SHP77 (cell line): ENCODE measurements around the gene CFDP1.

Source experiments
- DNase-seq, 2 experiments: peaks; one replicate each; lab custom pipeline; 2025; lab: John Stamatoyannopoulos, UW

The CFDP1 gene

DNA sequence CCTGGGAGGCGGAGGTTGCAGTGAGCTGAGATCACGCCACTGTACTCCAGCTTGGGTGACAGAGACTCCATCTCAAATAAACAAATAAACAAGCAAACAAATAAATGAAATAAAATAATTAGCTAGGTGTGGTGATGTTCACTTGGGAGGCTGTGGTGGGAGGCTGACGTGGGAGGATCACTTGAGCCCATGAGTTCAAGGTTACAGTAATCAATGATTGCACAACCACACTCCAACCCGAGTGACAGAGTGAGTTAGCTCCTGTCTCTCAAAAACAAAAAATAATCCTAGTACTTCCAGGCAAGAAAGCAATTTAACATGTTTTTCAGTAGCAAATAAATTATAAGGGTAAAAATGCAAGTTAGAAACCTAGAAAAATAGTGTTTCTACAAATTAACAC is 26.4 kb downstream of the CFDP1 start:
- DNase-seq: no peak

DNA sequence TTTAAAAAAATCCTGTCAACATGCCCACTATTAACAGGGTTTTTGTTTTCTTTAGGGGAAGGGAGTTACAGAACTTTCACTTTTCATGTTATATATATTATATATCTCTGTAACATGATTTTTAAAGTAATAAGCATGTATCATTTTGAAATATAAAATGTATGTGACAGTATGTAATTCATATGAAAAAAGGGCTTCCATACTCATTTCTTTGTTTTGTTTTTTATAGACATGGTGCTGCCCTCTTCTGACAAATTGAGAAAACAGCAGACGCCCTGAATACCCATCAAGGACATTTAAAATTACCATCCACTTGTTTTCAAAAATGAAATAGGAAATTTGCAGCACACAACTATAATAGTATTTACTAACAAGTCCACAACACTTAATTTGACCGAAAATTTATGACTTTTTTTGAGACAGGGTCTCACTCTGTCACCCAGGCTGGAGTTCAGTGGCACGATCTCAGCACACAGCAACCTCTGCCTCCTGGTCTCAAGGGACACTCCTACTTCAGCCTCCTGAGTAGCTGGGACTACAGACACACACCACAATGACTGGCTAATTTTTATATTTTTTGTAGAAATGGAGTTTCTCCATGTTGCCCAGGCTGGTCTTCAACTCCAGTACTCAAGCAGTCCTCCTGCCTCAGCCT is 30.4 kb downstream of the CFDP1 start:
- peak; percentile 9 to 20 for DNase-seq

DNA sequence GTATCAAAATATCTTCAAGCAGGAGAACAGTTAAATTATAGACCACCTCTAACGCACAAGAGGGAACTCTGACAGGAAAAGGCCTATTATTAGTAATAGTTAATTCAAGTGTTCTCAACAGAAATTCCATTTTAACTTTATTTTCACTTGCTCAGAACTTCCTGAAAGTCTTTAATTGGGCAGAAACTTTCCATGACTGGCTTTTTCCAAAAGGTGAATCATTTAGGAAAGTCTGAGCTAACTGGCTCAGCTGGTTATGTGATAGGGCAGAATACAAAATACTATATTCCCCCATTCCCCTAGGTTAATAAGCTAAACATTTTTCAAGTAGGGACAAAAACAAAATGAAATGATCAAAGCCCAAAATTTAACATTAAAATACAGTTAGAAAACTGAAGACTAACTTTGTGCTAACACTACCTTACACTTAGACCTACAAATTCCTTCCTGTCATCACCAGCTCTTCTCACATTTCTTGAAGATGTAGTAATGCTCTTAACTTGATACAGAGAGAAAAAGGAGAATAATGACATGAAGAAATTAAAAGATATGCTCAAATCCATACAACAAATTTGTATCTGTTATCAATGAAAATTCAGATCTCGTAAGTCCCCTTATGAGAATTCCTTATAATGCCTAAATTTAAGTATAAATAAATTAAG is 31.0 kb downstream of the CFDP1 start:
- DNase-seq: no peak

DNA sequence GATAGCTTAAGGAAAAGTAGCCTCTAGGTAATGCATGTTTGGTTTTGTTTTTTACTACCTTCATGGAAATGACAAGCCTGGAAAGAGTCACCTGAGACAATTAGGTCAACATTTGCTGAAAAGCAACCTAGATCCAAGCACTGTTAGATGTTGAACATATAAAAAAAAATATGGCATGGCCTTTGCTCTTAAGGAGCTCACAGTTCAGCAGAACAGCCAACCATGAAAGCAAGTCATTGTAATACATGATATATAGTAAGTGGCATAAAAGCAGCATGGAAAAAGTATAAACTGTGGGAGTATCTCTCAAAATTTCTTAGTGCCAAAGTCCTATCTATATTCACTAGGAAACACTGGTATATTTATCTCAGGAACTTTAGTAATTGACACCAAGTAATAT is 31.6 kb downstream of the CFDP1 start:
- no peak for DNase-seq

DNA sequence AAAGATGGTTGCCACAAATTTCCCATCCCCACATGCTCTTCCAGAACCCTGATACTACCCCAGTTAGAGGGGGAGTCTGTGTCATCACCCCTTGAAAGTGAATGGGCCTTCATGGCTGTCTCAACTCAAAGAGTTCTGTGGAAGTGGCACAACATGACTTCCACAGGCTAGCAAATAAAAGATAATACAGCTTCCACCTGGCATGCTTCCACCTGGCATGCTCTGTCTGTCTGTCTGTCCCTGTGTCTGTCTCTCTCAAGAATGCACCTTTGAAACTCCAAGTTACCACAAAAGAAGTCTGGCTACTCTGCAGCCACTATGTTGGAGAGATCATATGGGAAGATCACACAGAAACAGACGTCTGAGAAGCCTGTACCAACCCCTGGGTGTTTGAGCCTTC is 35.0 kb downstream of the CFDP1 start:
- no peak for DNase-seq

DNA sequence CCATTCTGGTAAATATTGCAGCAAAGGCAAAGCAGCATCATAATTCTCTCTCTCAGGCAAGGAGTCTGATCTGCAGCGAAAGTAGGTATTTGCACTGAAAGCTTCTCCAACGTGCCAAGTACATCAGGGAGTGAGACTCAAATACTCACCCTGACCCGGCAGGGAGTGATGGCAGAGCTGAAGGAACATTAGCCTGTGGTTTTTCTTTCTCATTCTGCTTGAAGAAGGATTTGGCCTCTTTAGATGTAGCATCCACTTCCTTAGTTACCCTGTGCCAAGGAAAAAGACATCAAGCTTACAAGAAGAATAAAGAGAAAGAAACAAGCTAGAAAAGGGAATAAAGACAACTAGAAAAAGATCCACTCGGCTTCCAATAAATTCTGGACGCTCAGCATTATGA is 38.4 kb downstream of the CFDP1 start:
- DNase-seq: no peak

DNA sequence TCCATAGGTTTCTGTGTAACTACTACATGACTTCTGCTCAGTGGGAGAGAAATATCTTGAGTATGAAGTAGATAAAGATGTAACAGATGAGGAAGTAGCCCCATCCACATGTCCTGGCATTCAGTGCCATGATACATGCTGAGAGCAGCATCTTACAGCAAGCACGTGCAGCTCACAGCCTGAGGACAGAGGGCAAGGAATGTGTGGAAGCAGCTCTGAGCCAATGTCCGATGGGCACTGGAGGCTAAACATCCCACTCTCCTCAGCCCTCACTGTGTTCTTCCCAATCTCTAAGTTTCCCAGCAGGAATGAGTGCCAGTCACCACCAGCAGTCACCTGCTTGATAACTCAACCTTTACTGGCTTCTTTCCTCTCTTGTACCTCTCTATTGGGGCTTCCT is 40.4 kb downstream of the CFDP1 start:
- no peak for DNase-seq

DNA sequence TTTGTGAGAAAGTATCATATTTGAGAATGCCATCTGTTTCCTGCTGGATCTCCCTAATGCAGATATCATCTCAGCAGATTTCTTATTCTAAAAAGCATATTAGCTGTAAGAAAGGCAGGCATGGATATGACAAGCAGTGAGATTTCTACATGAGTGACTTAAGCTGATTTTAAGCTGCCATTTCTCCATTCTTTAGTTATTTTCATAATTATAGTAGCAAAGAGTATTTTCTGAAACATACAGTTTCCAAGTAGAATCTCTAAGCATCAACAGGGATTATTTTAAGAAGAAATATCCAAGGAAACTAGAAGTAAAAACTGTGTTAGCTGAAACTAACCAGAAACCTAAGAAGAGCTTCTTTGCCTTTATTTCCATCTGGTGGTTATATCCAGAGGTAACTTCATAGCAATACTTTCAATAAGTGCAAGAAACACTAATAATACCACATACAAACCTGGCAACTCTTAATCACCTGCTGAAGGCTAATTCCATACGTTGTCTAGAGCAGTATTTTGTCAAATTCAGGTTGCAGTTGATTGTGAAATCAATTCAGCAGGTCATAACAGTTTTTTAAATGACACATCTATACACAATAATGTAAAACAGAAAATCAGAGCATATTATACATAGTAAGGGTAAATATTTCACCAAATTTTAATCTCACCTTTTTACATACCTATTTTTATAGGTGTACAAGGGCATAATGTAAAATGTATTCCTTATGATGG is 42.2 kb downstream of the CFDP1 start:
- DNase-seq: no peak

DNA sequence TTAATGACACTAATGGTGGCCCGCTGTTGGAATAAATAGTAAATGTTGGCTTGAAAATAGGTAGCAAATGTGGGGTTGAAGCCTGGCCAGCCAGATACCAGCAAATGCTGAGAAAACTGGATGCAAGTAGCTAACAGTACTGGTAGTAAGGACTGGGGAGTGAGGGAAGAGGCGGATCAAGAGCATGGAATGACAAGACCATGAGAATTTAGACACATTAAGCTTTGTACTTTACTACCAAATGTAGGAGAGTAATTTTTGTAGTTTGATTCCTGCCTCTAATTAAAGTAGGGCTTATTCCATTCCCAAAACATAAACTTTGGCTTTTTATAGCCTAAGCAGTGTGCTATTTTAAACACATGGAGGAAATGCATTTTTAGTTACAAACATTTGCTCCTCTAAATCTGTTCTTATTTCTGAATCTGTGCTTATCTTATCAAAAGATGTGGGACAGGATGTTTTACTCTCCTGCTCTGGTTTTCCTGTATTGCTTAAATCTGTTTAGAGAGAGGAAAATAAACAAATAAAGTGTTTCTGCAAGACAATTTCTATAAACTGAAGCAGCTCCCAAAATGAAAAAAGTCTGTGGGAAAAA is 44.1 kb downstream of the CFDP1 start:
- DNase-seq: no peak

DNA sequence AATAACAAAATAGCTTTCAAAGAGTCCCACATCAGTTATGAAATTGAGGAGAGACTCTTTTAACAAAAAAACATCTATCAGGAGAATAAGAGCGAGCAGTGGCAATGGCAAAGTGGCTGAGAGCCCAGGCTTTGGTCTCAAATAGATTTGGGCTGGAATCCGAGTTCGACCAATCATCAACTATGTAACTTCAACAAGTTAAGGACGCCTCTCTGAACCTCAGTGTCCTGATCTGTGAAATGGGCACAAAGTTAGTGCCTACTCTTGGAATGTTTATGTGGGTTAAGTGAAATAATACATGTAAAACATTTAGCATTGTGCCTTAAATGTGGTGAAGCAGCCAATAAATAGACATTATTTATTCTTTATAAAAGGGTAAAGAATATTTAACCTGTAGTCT is 45.4 kb downstream of the CFDP1 start:
- DNase-seq: no peak

DNA sequence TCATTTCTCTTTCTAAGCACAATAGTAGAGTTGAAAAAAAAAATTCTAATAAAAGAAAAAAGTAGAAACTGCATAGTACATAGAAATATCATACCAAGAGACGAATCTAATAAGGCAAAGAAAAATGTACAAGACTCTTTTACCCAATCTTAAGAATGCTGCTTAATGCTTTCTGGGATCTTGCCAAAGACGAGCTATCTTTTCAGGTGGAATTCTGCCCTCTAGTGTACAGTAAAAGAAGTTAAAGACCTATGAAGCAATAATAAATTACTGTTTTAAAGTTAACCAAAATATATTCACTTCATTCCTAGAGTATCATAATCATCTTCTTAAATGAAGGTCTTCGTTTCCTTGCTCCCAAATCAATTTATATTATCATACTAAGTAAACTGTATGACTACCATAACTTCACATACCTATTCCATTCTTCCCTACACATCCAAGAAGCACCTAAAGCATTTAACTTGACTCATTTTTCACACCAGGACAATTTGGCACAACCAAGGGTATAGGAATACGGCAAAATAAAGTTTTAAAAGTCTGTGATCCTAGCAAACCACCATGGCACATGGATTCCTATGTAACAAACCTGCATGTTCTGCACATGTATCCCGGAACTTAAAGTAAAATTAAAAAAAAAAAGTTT is 47.7 kb downstream of the CFDP1 start:
- peak; percentile 18 to 61 for DNase-seq

DNA sequence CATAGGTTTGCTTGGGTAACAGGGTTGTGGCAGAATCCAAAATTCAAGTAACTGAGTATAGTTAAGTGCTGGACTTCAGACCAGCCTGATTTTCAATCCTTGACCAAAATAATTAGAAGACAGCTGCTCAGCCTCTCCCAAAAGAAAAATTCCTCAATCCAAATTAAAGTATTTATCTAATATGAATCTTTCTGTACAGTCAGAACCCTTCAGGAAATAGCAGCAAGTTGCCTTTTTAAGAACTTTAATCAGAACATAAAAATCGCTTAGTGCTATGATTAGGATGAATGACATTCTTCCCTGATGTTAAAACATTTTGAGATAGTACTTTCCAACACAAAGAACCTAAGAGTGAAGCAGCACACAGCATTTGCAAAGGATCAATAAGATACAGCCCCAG is 50.2 kb downstream of the CFDP1 start:
- no peak for DNase-seq

DNA sequence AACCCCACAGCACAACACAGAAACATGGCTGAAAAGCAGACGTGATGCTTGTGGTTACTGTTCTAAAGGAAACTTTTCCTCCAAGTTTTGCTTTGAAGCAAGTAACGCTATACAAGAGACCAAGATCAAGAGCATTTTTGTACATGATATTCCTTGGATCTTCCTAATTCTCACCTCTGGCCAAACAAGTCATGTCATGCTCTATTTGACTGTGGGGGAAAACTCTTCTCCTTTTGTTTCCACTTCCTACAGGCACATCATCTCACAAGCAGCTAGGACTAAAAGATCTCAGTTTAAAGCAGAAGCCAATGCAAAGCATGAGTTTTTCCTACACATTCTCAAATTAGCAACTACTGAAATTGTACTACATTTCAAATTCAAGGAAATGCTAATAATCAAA is 50.7 kb downstream of the CFDP1 start:
- DNase-seq: no peak

DNA sequence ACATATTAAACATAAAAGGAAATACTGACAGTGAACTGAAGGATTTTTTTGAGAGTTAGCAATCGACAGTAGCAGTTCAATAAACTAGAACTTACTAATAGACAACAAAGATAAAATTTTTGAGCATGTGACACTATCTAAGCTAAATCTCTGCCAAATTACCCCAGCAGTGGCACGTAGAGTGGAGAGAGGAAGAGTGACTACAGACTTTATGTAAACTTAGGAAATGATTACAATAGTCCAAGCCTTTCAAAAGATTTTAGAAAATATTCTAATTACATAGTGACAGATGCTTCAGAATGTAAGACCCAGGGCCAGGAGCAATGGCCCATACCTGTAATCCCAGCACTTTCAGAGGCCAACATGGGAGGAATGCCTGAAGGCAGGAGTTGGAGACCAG is 52.4 kb downstream of the CFDP1 start:
- no peak for DNase-seq

DNA sequence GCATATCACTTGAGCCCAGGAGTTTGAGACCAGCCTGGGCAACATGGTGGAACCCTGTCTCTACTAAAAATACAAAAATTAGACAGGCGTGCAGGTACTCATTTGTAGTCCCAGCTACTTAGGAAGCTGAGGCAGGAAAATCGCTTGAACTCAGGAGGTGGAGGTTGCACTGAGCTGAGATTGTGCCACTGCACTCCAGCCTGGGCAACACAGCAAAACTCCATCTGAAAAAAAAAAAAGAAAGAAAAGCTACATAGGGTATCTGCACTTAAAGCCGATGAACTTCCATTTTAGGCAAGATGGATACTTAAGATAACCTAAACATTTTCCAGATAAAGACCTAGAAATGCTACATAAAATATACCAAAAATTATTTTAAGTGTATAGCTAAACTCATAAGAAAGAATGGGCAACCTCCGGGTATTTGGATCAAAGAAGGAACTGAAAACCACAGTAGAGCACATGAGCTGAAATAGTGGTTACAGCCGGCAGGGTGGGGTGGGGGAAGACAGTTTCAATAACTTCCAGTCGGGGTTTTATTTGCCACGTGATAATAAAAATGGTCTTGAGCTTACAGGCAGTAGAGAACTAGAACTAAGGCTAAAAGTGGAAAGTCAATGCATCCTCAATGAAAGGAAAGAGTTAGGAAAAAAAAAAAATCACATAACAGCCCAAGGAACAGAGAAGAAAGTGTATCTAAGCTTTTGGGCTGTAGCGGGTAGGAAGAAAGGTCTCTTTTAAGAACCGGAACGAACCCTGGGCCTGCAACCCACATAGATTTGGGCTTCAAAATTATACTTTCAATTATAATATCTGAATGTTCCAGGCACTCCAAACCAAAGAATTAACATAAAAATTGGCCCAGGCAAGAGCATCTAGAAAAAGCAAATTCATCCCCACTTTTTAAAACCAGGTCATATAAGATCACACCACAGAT is 53.1 kb downstream of the CFDP1 start:
- no peak for DNase-seq

DNA sequence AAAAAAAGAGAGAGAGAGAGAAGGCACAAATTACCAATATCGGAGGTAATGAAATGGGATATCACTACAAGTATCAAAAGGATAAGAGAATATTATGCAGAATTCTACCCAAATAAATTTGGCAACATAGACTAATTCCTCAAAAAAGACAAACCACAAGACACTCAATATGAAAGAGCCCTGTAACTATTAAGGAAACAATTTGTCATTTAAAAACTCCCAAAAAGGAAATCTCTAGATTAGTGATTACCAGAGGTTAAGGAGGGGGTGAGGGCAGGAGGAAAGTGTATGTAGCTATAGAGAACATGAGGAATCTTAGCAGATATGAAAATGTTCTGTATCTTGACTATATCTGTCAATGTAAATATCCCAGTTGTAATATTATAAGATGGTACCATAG is 54.0 kb downstream of the CFDP1 start:
- no peak for DNase-seq

DNA sequence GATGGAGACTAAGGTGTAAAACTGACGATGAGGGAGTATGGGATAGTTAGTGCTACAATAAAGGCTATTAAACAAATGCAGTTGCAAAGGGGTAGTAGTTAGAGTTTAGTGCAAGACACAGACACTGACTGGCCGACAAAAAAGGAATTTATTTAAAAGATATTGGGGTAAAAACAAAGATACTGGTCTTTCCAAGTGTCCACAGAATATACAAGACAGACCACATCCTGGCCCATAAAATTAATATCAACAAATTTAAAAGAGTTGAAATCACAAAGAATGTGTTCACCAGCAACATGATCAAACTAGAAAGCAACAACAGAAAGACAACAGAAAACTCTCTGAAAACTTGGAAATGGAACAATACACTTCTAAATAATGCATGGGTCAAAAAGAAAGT is 54.7 kb downstream of the CFDP1 start:
- no peak for DNase-seq

DNA sequence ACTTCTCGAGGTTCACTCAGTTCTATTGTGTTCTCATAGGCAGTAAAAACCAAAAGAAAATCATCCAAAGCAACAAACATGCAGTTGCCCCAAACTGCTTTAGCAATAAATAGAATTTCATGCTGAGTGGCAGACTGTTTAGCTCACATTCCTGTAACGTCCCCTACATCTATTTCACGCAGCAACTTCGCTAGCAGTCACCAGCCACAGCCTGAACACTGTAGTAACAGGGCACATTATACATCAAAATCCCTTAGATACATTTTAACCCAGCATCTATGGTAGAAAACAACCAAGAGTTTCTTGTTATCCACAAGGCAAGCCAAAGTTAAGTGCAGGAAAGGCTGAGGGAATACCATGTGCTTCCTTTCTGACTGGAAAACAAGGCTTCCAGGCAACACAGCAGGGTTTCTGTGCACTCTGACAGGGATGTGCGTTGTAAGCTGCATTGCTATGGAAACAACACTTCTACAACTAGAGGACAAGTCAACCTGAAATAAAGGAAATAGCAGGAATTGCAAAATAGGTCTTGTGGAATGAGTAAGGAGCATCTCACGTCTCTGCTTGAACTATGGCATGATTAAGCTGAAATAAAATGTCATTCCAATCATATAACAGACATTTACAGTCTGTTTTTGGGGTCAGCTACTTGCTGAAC is 55.4 kb downstream of the CFDP1 start:
- no peak for DNase-seq

DNA sequence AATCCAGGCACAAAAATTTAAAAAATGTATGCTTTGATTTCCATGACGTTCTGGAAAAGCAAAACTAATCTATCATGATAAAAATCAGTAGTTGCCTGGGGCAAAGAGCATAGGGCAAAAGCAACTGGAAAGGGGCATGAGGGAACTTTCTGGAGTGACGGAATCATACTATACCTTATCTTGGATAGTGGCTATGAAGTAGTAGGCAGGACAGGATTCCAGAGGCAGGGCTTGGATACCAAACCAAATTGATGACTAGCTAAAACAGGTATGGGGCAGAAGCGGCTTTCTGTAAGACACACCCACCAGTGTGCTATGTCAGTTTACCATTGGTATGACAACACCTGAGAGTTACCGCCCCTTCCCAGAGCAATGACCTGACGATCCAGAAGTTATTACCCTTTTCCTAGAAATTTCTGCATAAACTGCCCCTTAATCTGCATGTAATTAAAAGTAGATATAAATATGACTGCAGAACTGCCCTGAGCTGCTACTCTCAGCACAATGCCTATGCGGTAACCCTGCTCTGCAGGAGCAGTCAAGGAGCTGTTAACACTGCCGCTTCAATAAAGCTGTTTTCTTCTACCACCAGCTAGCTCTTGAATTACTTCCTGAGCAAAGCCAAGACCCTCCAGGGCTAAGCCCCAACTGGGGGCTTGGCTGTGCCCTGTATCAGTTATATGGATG is 56.7 kb downstream of the CFDP1 start:
- no peak for DNase-seq

DNA sequence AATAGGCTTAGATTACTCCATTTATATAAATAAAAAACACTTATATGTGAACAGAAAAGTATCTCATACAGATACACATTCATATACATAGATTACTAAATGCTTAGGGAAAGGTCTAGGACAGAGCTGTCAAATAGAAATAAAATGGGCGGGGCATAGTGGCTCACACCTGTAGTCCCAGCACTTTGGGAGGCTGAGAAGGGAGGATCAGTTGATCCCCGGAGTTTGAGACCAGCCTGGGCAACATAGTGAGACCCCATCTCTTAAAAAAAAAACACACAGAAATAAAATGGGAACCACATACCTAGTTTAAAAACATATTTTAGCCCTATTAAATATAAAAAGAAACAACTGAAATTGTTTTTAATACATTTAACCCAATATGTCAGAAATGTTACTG is 58.9 kb downstream of the CFDP1 start:
- DNase-seq: no peak
